Ovary (tissue), 9 donors: ENCODE results near the gene GCA. TPM values are rescaled to one million over a fixed set of nuclear protein-coding genes. Genes with fewer than 3 reads are reported as not detected.
A peak's percentile ranks its signal among the peaks of the same experiment; 100 is the strongest.

Source experiments
- DNase-seq, 5 donors: peaks; one replicate each; pipeline ENCODE4 v3.0.0-alpha.2; 2019 to 2020
- H3K27ac ChIP-seq, 2 donors: fragments of 200-600 bp; one replicate each; pipeline versions ENCODE4 v1.5.1 to v1.8.0; 2019 to 2022
- H3K27me3 ChIP-seq: fragments of 200-600 bp; one replicate; pipeline ENCODE4 v1.8.0; 2022
- H3K36me3 ChIP-seq: fragments of 200-600 bp; sonication (generic); one replicate; pipeline ENCODE4 v1.5.1; 2019
- H3K4me1 ChIP-seq: one replicate; pipeline ENCODE4 v1.8.1; 2013; ENCODE audit warnings: mild to moderate bottlenecking, moderate library complexity; ENCODE audit not compliant: insufficient read depth
- H3K4me3 ChIP-seq: fragments of 200-600 bp; sonication (generic); one replicate; pipeline ENCODE4 v1.5.1; 2017
- H3K9me3 ChIP-seq, 2 donors: fragments of 200-600 bp in 1 of 2; sonication (generic) in 1 of 2; one replicate each; pipeline versions ENCODE4 v1.5.1 to v1.8.1; 2013 to 2019; ENCODE audit warnings: mild to moderate bottlenecking in 1 of 2, moderate library complexity in 1 of 2
- CTCF ChIP-seq, 3 donors: fragments of 450-650 bp in 2 of 3; fragments of 200-600 bp in 1 of 3; IDR thresholded peaks; one replicate each; pipeline versions ENCODE4 v1.5.1 to v1.8.0; 2016 to 2022; ENCODE audit warnings: antibody characterized with exemption in 3 of 3, mild to moderate bottlenecking in 1 of 3
- EP300 ChIP-seq: sonication (generic); formaldehyde crosslinking; IDR thresholded peaks from one replicate; pipeline ENCODE4 v1.6.1; 2017; ENCODE audit warnings: antibody characterized with exemption
- POLR2A ChIP-seq: fragments of 450-650 bp; IDR thresholded peaks from one replicate; pipeline ENCODE4 v1.6.1; 2017; ENCODE audit warnings: antibody characterized with exemption, mild to moderate bottlenecking, moderate library complexity
- WGBS, 3 donors: extraction: QIAGEN DNeasy Blood & Tissue Kit in 1 of 3; methylation state at CpG; one replicate each; pipeline versions ENCODE4 v1.1.5 to v1.1.7; 2013 to 2017; 5-methylcytosine and 5-hydroxymethylcytosine counted together
- intact Hi-C, 4 donors: fragments of 100-400 bp; cut with DNase I; formaldehyde crosslinking; loops; one replicate each; pipeline versions ENCODE4 v1.11.0 to v1.15.1; 2022 to 2023
- polyA plus RNA-seq, 2 donors: library from polyadenylated mRNA; stranded (reverse); fragments of 200-250 nt in 1 of 2; fragments of 350-450 nt in 1 of 2; fragmentation: Illumina TruSeq in 1 of 2; extraction: RNeasy Lipid Tissue Mini Kit (QIAGEN cat#74804) in 1 of 2; gene quantifications; one replicate each; pipeline ENCODE4 v1.2.3, GENCODE V29; 2013 to 2014
- total RNA-seq, 7 donors: library from RNA; depleted of rRNA in 2 of 7; stranded (reverse); fragments of >200 nt in 2 of 7; fragmentation: NEBNext Ultra II Directional in 3 of 7; extraction: Animal tissue kit (Norgen Biotek cat#: 25700) in 3 of 7; gene quantifications; one replicate each; pipeline versions ENCODE4 v1.1.0 to v1.2.4, GENCODE V29; 2016 to 2023
- donor health status: DM: no; HTN: no; CAD: no; lungs with moderate emphysema.
- donor health status: DM: no; HTN: no; CAD: no.
- donor health status: Bipolar disorder and iron deficiency.
- donor health status: DM: yes; HTN: yes; CAD: no.
- donor health status: DM: no; HTN: no; CAD: no.
- donor health status: DM: yes; HTN: yes; CAD: no.

Gene GCA
- total and polyA plus RNA-seq, 9 donors: 7.2 to 23.3 (median 12.5) TPM

- intact Hi-C loops: no loop called here
- Histone ChIP-seq H3K4me3 (no peak overlapping the region), H3K4me1 (no peaks in the 10 kb centered on the region), H3K36me3 (no peaks in the 10 kb centered on the region), H3K27me3 (no peaks in the 10 kb centered on the region), H3K27ac (no peak overlapping the region), H3K9me3 (no peaks in the 10 kb centered on the region)
- no peak for DNase-seq
- TF ChIP-seq CTCF (IDR thresholded peaks at IDR 0.05) (no peak), POLR2A (no peak), EP300 (no peak)
- 72 to 77% (median 72%) methylated on average over 2 of the region's 2 CpGs for WGBS, 3 donors
These were observed 1.1 kb upstream of the GCA start for GRCh38 chr2:162342841-162343240.

GRCh38 chr2:162343492-162343823, 474 bp upstream of the GCA start:
- no peaks in the 10 kb centered on the region for H3K4me1 ChIP-seq
- peak overlapping the region; percentile 86 for H3K4me3 ChIP-seq
- H3K27me3 ChIP-seq: no peaks in the 10 kb centered on the region
- intact Hi-C loops: no loop called here
- H3K27ac ChIP-seq: no peak overlapping the region
- TF ChIP-seq EP300 (no peak), POLR2A (no peak), CTCF (IDR thresholded peaks at IDR 0.05) (no peak)
- H3K36me3 ChIP-seq: no peaks in the 10 kb centered on the region
- DNase-seq: no peak
- H3K9me3 ChIP-seq: no peaks in the 10 kb centered on the region
- 40 to 50% (median 44%) methylated on average over 4 of the region's 4 CpGs for WGBS, 3 donors

GRCh38 chr2:162344617-162344950, 652 bp downstream of the GCA start:
- H3K36me3 ChIP-seq: no peaks in the 10 kb centered on the region
- WGBS, 3 donors: 5 to 9% (median 8%) methylated on average over 8 of the region's 8 CpGs
- no peak for TF ChIP-seq POLR2A
- no peak for TF ChIP-seq CTCF (IDR thresholded peaks at IDR 0.05)
- TF ChIP-seq EP300: no peak
- no peak for DNase-seq
- H3K4me3 ChIP-seq: peak overlapping the region; percentile 86
- H3K27me3 ChIP-seq: no peaks in the 10 kb centered on the region
- no peaks in the 10 kb centered on the region for H3K9me3 ChIP-seq
- no peaks in the 10 kb centered on the region for H3K4me1 ChIP-seq
- H3K27ac ChIP-seq: no peak overlapping the region
- intact Hi-C loops: no loop called here

GRCh38 chr2:162365392-162365791, 21.5 kb downstream of the GCA start:
- TF ChIP-seq EP300 (no peak), POLR2A (no peak), CTCF (IDR thresholded peaks at IDR 0.05) (no peak)
- Histone ChIP-seq H3K36me3 (no peaks in the 10 kb centered on the region), H3K27me3 (no peaks in the 10 kb centered on the region), H3K9me3 (no peaks in the 10 kb centered on the region), H3K4me1 (no peaks in the 10 kb centered on the region), H3K4me3 (no peak overlapping the region), H3K27ac (no peak overlapping the region)
- no peak for DNase-seq
- intact Hi-C loops: no loop called here
- 71 to 87% (median 73%) methylated on average over 2 of the region's 2 CpGs for WGBS, 3 donors

- 80 to 99% (median 83%) methylated on average over 1 of the region's 1 CpG for WGBS, 3 donors
- no peaks in the 10 kb centered on the region for H3K36me3 ChIP-seq
- no peaks in the 10 kb centered on the region for H3K9me3 ChIP-seq
- H3K4me1 ChIP-seq: no peaks in the 10 kb centered on the region
- H3K4me3 ChIP-seq: no peak overlapping the region
- intact Hi-C loops: no loop called here
- DNase-seq: no peak
- no peak overlapping the region for H3K27ac ChIP-seq
- no peaks in the 10 kb centered on the region for H3K27me3 ChIP-seq
- TF ChIP-seq EP300 (no peak), CTCF (IDR thresholded peaks at IDR 0.05) (no peak), POLR2A (no peak)
These were observed 24.6 kb downstream of the GCA start for GRCh38 chr2:162368494-162368893.
